GM12878 (cell line): ENCODE measurements around the gene SAMD9. TPM values are rescaled to one million over a fixed set of nuclear protein-coding genes. Genes with fewer than 3 reads are reported as not detected.

Source experiments
- ATAC-seq: fragments of 200-7000 bp; cut with Tn5 transposase; 3 replicates; pipeline ENCODE4 v1.9.1; 2020; ENCODE audit warnings: mild to moderate bottlenecking, moderate library complexity
- BruUV-seq: library from RNA; stranded (reverse); fragments of 400-500 nt; replicated peaks from 2 replicates; lab custom pipeline; 2021; lab: Mats Ljungman, UMichigan
- CTCF ChIA-PET: fragments of 300-600 bp; sonication (Branson Sonifier 250); formaldehyde crosslinking; extraction: SDS; loops from one replicate; lab custom pipeline; 2021; ENCODE audit warnings: inconsistent platforms; lab: Yijun Ruan, JAX
- POLR2A ChIA-PET: fragments of 350-600 bp; formaldehyde crosslinking; extraction: SDS; loops from one replicate; lab custom pipeline; 2021; ENCODE audit warnings: inconsistent platforms; lab: Charles Lee
- RAD21 ChIA-PET: fragments of 300-600 bp; sonication (Branson Sonifier 250); formaldehyde crosslinking; loops from one replicate; lab custom pipeline; 2023; ENCODE audit warnings: antibody characterized with exemption; ENCODE audit not compliant: unreplicated experiment; lab: Charles Lee
- SMC1A ChIA-PET: fragments of 300-600 bp; sonication (Branson Sonifier 250); formaldehyde crosslinking; loops from one replicate; lab custom pipeline; 2023; ENCODE audit not compliant: unreplicated experiment, uncharacterized antibody; lab: Charles Lee
- DNase-seq: peaks from one replicate; pipeline ENCODE4 v3.0.0-alpha.2; 2011; ENCODE audit warnings: low read depth, low spot score
- FAIRE-seq: peaks from 3 replicates; lab custom pipeline; 2011; peaks lifted over from hg19 to GRCh38; lab: Jason Lieb, UNC
- H2AFZ ChIP-seq: 2 replicates; pipeline ENCODE4 v1.6.0; 2011; ENCODE audit warnings: low read depth, low read length, control low read depth; ENCODE audit not compliant: control insufficient read depth
- H3K27ac ChIP-seq: 2 replicates; pipeline ENCODE4 v1.5.1; 2011; ENCODE audit warnings: control low read depth; ENCODE audit not compliant: control insufficient read depth, insufficient read depth
- H3K27me3 ChIP-seq, 2 experiments: replicated peaks in 1 of 2; 2 replicates each; pipeline versions ENCODE4 v1.6.0 to v1.6.1; 2011; ENCODE audit warnings: low read length in 1 of 2; ENCODE audit not compliant: control insufficient read depth in 2 of 2, insufficient read depth in 2 of 2
- H3K36me3 ChIP-seq, 2 experiments: 2 replicates each; pipeline ENCODE4 v1.5.1; 2011; ENCODE audit warnings: low read length in 1 of 2; ENCODE audit not compliant: control insufficient read depth in 2 of 2, insufficient read depth in 2 of 2
- H3K4me1 ChIP-seq: 2 replicates; pipeline ENCODE4 v1.6.1; 2011; ENCODE audit warnings: mild to moderate bottlenecking, low read length, moderate library complexity, mixed read lengths; ENCODE audit not compliant: control insufficient read depth, insufficient read depth
- H3K4me2 ChIP-seq: 2 replicates; pipeline ENCODE4 v1.6.0; 2011; ENCODE audit warnings: control low read depth; ENCODE audit not compliant: control insufficient read depth, insufficient read depth
- H3K4me3 ChIP-seq: fragments of 200-600 bp; sonication (generic); 2 replicates; pipeline ENCODE4 v1.5.1; 2016
- H3K79me2 ChIP-seq: 2 replicates; pipeline ENCODE4 v1.6.0; 2011; ENCODE audit warnings: low read length; ENCODE audit not compliant: control insufficient read depth, insufficient read depth
- H3K9ac ChIP-seq: 2 replicates; pipeline ENCODE4 v1.8.0; 2011; ENCODE audit warnings: low read length, control low read depth, mixed read lengths; ENCODE audit not compliant: control insufficient read depth, insufficient read depth
- H3K9me3 ChIP-seq: replicated peaks from 3 replicates; pipeline ENCODE4 v1.5.1; 2011; ENCODE audit warnings: mild to moderate bottlenecking, low read length; ENCODE audit not compliant: control insufficient read depth, insufficient read depth
- H4K20me1 ChIP-seq: 2 replicates; pipeline ENCODE4 v1.6.0; 2011; ENCODE audit not compliant: control insufficient read depth, insufficient read depth
- CBFB ChIP-seq: IDR thresholded peaks from 2 replicates; pipeline ENCODE4 v1.6.1; 2016; ENCODE audit warnings: antibody characterized with exemption, low read depth
- CTCF ChIP-seq, 3 experiments: IDR thresholded peaks in 2 of 3; conservative IDR thresholded peaks in 1 of 3; 2 replicates each; pipeline ENCODE4 v1.5.1; 2011; ENCODE audit warnings: low read depth in 3 of 3, low read length in 3 of 3, mild to moderate bottlenecking in 3 of 3, control low read depth in 2 of 3, moderate library complexity in 2 of 3, inconsistent platforms in 1 of 3, mixed read lengths in 1 of 3; ENCODE audit not compliant: control insufficient read depth in 2 of 3, insufficient read depth in 1 of 3; ENCODE audit errors: extremely low read depth in 1 of 3
- E2F8 ChIP-seq: fragments of 450-650 bp; IDR thresholded peaks from 2 replicates; pipeline ENCODE4 v1.6.1; 2018; ENCODE audit warnings: mild to moderate bottlenecking, low read depth, moderate library complexity; ENCODE audit not compliant: partially characterized antibody
- GATAD2B ChIP-seq: fragments of 450-650 bp; conservative IDR thresholded peaks from 2 replicates; pipeline ENCODE4 v1.6.1; 2017; ENCODE audit warnings: low read depth, mild to moderate bottlenecking, moderate library complexity
- MEF2B ChIP-seq: fragments of 450-650 bp; IDR thresholded peaks from 2 replicates; pipeline ENCODE4 v1.6.1; 2018; ENCODE audit warnings: mild to moderate bottlenecking, moderate library complexity; ENCODE audit not compliant: partially characterized antibody, poor library complexity, severe bottlenecking
- NFIC ChIP-seq: IDR thresholded peaks from 2 replicates; pipeline ENCODE4 v1.6.1; 2012; ENCODE audit warnings: low read depth, mild to moderate bottlenecking, inconsistent platforms, low read length, moderate library complexity
- WGBS: methylation state at CpG from one replicate; pipeline ENCODE4 v1.1.6; 2016; ENCODE audit warnings: low lambda C conversion rate; ENCODE audit not compliant: insufficient replicate concordance, insufficient coverage; ENCODE audit errors: missing lambda C conversion rate; 5-methylcytosine and 5-hydroxymethylcytosine counted together
- in situ Hi-C: fragments of 300-500 bp; cut with MboI; formaldehyde crosslinking; loops from 9 replicates; pipeline ENCODE4 v1.14.3; 2018; ENCODE audit warnings: mixed read lengths
- intact Hi-C: fragments of 100-400 bp; cut with micrococcal nuclease; formaldehyde crosslinking; loops from one replicate; pipeline ENCODE4 v1.14.2; 2022; ENCODE audit not compliant: unreplicated experiment
- polyA plus RNA-seq, 11 experiments: library from polyadenylated mRNA; depleted of rRNA in 4 of 11; unstranded in 6 of 11; stranded (reverse) in 5 of 11; fragments of >200 nt; fragmentation: Nextera tagmentation in 4 of 11; fragmentation: Illumina TruSeq in 1 of 11; extraction: Ambion mirVana in 4 of 11; extraction: Trizol in 1 of 11; gene quantifications; 1 replicate in 1 of 11; 2 replicates in 10 of 11; pipeline versions ENCODE4 v1.2.1 to v1.2.3, GENCODE V29; 2011 to 2016; ENCODE audit warnings: inconsistent platforms in 2 of 11, missing spikeins in 2 of 11, low read depth in 1 of 11
- total RNA-seq, 4 experiments: library from RNA; depleted of rRNA in 3 of 4; stranded (reverse); fragments of >200 nt in 3 of 4; fragmentation: Illumina TruSeq in 1 of 4; extraction: Trizol in 1 of 4; gene quantifications; 2 replicates each; pipeline versions ENCODE4 v1.2.1 to v1.2.3, GENCODE V29; 2013 to 2021

SAMD9 gene
- total and polyA plus RNA-seq, 10 of the 15 experiments (the other 5 are each of a cell fraction or from before 2014, with no cell fraction given) = 6.4 to 37.1 (median 15.1) TPM

DNA sequence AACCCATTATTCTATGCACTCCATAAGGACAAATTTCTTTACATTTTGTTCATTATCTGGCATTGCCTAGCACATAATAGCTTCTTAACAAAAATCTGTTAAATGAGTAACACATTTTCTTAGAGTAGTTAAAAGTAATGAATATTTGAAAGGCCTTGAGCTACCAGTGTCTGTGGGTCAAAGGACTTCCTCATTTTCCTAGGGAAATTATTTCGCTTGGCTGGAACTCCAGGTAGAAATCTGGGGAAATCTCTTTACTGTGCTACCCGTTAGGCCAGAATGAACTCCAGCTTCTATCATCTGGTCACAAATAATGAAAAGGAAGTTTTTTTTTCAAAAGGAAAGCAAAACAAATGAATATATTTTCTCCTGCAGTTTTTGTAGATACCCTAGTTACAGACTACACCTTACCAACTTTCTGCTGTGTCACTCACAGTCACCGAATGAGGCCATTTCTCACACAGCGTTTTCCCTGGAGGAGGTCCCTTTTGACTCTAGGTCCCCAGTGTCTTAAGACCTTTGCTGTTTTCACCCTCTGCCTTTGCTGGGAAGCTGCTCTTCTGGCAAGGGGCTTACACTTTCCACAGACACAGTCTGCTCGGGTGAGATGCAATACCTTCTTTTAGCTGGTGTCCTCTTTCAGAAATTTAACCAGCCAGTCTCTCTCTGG lies 28.8 kb upstream of the SAMD9 start (continued):
- no peak for TF ChIP-seq E2F8
- no peak for TF ChIP-seq GATAD2B
- 0 out of 2 replicates have a peak, but pooled peaks have one; percentile 22 for TF ChIP-seq NFIC
- peak; percentile 60 for TF ChIP-seq MEF2B

- Histone ChIP-seq H3K4me3 (peak overlapping the region; percentile 91), H3K4me1 (peaks cover 10% of the 10 kb centered on the region; the same call in 1 of the 2 replicates), H4K20me1 (no peaks in the 10 kb centered on the region), H3K9ac (peak overlapping the region; percentile 63), H3K4me2 (peak overlapping the region; percentile 72), H2AFZ (no peak overlapping the region; the same call in 1 of the 2 replicates), H3K79me2 (peaks cover 32% of the 10 kb centered on the region), H3K9me3 (no peaks in the 10 kb centered on the region; the same call in 2 of the 3 replicates), H3K36me3 (peaks cover 0 to 29% of the 10 kb centered on the region in 2 experiments; a peak in 3 of 4 replicates), H3K27me3 (no peaks in the 10 kb centered on the region), H3K27ac (peak overlapping the region; percentile 84)
- in situ Hi-C loops = no loop called here
- SMC1A ChIA-PET = interaction anchor here (0.9 to 5.8 kb wide), 11 partner anchors 8 to 86 kb away, joined by 3 to 58 read pairs (median 6); partner anchors contain the start of genes HEPACAM2, SAMD9 and VPS50
- FAIRE-seq = no peak
- CTCF ChIA-PET = interaction anchor here (1.4 to 3.7 kb wide), 6 partner anchors 10 to 83 kb away, joined by 3 to 19 read pairs (median 8); partner anchors contain the start of gene SAMD9
- no peak for DNase-seq
- POLR2A ChIA-PET = interaction anchor here (1.2 to 4.2 kb wide), 4 partner anchors 8 to 29 kb away, joined by 3 to 33 read pairs (median 6); partner anchors contain the start of gene SAMD9
- intact Hi-C loops = loop anchor here (2.0 kb wide), 2 partner anchors 27 to 87 kb away; partner anchors contain the start of gene VPS50
- WGBS = 0% methylated on average over 1 of the region's 1 CpG
- TF ChIP-seq CTCF (IDR thresholded peaks at IDR 0.05 in 2 of 3, conservative IDR thresholded peaks at IDR 0.05 in 1 of 3; ENCODE audit: control insufficient read depth in 2 of 3, extremely low read depth in 1 of 3, insufficient read depth in 1 of 3, low read depth in 3 of 3, low read length in 3 of 3) (peak in 1 of 3 experiments; percentile 27; a peak in 1 of 6 replicates), CBFB (no peak)
- no TSS peak for BruUV-seq
- ATAC-seq = 0 out of 3 replicates have a peak, but pooled peaks have one; percentile 4
- RAD21 ChIA-PET = interaction anchor here (0.6 to 4.7 kb wide), 5 partner anchors 19 to 661 kb away, joined by 3 to 35 read pairs (median 5); partner anchors contain the start of genes SAMD9 and VPS50
Measured at GRCh38 chr7:93146036-93146435, 28.3 kb upstream of the SAMD9 start.
